HCT116 (cell line): ENCODE measurements around the gene LRIT2. TPM values are rescaled to one million over a fixed set of nuclear protein-coding genes. Genes with fewer than 3 reads are reported as not detected.

ENCODE experiments used
- ATAC-seq: fragments of 200-7000 bp; cut with Tn5 transposase; 2 replicates; pipeline ENCODE4 v1.9.1; 2020; ENCODE audit warnings: mild to moderate bottlenecking, moderate library complexity
- BruUV-seq: library from RNA; stranded (reverse); fragments of 400-500 nt; replicated peaks from 2 replicates; lab custom pipeline; 2021; lab: Mats Ljungman, UMichigan
- CTCF ChIA-PET: fragments of 300-600 bp; sonication (Branson Sonifier 250); formaldehyde crosslinking; loops from one replicate; lab custom pipeline; 2021; ENCODE audit warnings: antibody characterized with exemption; lab: Charles Lee
- POLR2A ChIA-PET: fragments of 300-600, 350-600 bp; sonication (Branson Sonifier 250); formaldehyde crosslinking; loops from one replicate; lab custom pipeline; 2021; ENCODE audit warnings: antibody characterized with exemption; lab: Charles Lee
- RAD21 ChIA-PET, 2 experiments: fragments of 300-600 bp; sonication (Branson Sonifier 250); formaldehyde crosslinking; loops; one replicate each; lab custom pipeline; 2023; ENCODE audit warnings: low total read pairs in 2 of 2; ENCODE audit not compliant: uncharacterized antibody in 2 of 2, unreplicated experiment in 2 of 2, low non-redundant PET in 1 of 2; lab: Charles Lee
- DNase-seq: peaks from one replicate; pipeline ENCODE4 v3.0.0-alpha.2; 2010; ENCODE audit warnings: low read depth, low spot score
- H2AFZ ChIP-seq: fragments of 200-600 bp; shearing (Covaris generic), sonication (generic); 2 replicates; pipeline ENCODE4 v1.6.1; 2017; ENCODE audit warnings: low read depth, mixed run types, mixed read lengths, antibody characterized with exemption, low read length; ENCODE audit not compliant: poor library complexity, severe bottlenecking
- H3K27ac ChIP-seq: 2 replicates; pipeline ENCODE4 v1.5.1; 2012; ENCODE audit warnings: low read depth, low read length
- H3K27me3 ChIP-seq: fragments of 200-600 bp; sonication (generic); 2 replicates; pipeline ENCODE4 v1.6.1; 2016; ENCODE audit warnings: mixed run types, low read length, mixed read lengths; ENCODE audit not compliant: insufficient read depth
- H3K36me3 ChIP-seq, 2 experiments: fragments of 200-500 bp in 1 of 2; fragments of 200-600 bp in 1 of 2; sonication (Bioruptor generic) in 1 of 2; sonication (generic) in 1 of 2; 2 replicates each; pipeline versions ENCODE4 v1.5.1 to v1.6.1; 2014 to 2016; ENCODE audit warnings: low read length in 2 of 2, inconsistent platforms in 1 of 2, mixed read lengths in 1 of 2, mixed run types in 1 of 2; ENCODE audit not compliant: insufficient read depth in 2 of 2, control insufficient read depth in 1 of 2
- H3K4me1 ChIP-seq, 2 experiments: fragments of 200-600 bp in 1 of 2; sonication (generic) in 1 of 2; 2 replicates each; pipeline versions ENCODE4 v1.5.1 to v1.6.1; 2012 to 2017; ENCODE audit warnings: low read length in 2 of 2, inconsistent platforms in 1 of 2, mild to moderate bottlenecking in 1 of 2, mixed read lengths in 1 of 2, mixed run types in 1 of 2, moderate library complexity in 1 of 2; ENCODE audit not compliant: insufficient read depth in 2 of 2, control insufficient read depth in 1 of 2
- H3K4me2 ChIP-seq: fragments of 200-600 bp; sonication (generic); 2 replicates; pipeline ENCODE4 v1.6.1; 2017; ENCODE audit warnings: mixed run types, low read length, mixed read lengths
- H3K4me3 ChIP-seq, 2 experiments: fragments of 200-600 bp in 1 of 2; sonication (generic) in 1 of 2; replicated peaks in 1 of 2; 2 replicates each; pipeline ENCODE4 v1.5.1; 2011 to 2016; ENCODE audit warnings: low read length in 2 of 2, control low read depth in 1 of 2, low read depth in 1 of 2, mild to moderate bottlenecking in 1 of 2, mixed read lengths in 1 of 2, mixed run types in 1 of 2
- H3K79me2 ChIP-seq: fragments of 200-600 bp; sonication (generic); 2 replicates; pipeline ENCODE4 v1.6.1; 2017; ENCODE audit warnings: mild to moderate bottlenecking, mixed run types, low read length, moderate library complexity, mixed read lengths; ENCODE audit not compliant: insufficient read depth
- H3K9ac ChIP-seq: fragments of 200-600 bp; sonication (generic); 2 replicates; pipeline ENCODE4 v1.6.1; 2016; ENCODE audit warnings: low read length, mixed read lengths
- H3K9me2 ChIP-seq: fragments of 200-600 bp; sonication (generic), shearing (Covaris generic); 2 replicates; pipeline ENCODE4 v1.6.1; 2017; ENCODE audit warnings: mixed run types, mild to moderate bottlenecking, moderate library complexity; ENCODE audit not compliant: insufficient read depth
- H3K9me3 ChIP-seq, 2 experiments: fragments of 200-500 bp in 1 of 2; fragments of 200-600 bp in 1 of 2; sonication (Bioruptor generic) in 1 of 2; sonication (generic) in 1 of 2; 2 replicates each; pipeline ENCODE4 v1.6.1; 2014 to 2017; ENCODE audit warnings: low read length in 2 of 2, mixed read lengths in 2 of 2, inconsistent platforms in 1 of 2, low read depth in 1 of 2, mild to moderate bottlenecking in 1 of 2, mixed run types in 1 of 2, moderate library complexity in 1 of 2; ENCODE audit not compliant: control insufficient read depth in 1 of 2, insufficient read depth in 1 of 2
- H4K20me1 ChIP-seq: fragments of 200-600 bp; sonication (generic), shearing (Covaris generic); 2 replicates; pipeline ENCODE4 v1.6.1; 2017; ENCODE audit warnings: mixed run types, mild to moderate bottlenecking, moderate library complexity; ENCODE audit not compliant: insufficient read depth
- ATF3 ChIP-seq: IDR thresholded peaks from 2 replicates; pipeline ENCODE4 v1.6.1; 2012
- CEBPB ChIP-seq: IDR thresholded peaks from 2 replicates; pipeline ENCODE4 v1.6.1; 2012; ENCODE audit warnings: low read depth
- CTCF ChIP-seq, 3 experiments: fragments of 200-600 bp in 1 of 3; sonication (generic) in 1 of 3; IDR thresholded peaks in 2 of 3; conservative IDR thresholded peaks in 1 of 3; 2 replicates each; pipeline ENCODE4 v1.5.1; 2012 to 2017; ENCODE audit warnings: low read depth in 2 of 3, low read length in 2 of 3, antibody characterized with exemption in 1 of 3, borderline replicate concordance in 1 of 3, control low read depth in 1 of 3, mild to moderate bottlenecking in 1 of 3, mixed read lengths in 1 of 3, mixed run types in 1 of 3, moderate library complexity in 1 of 3; ENCODE audit not compliant: insufficient read depth in 1 of 3
- EGR1 ChIP-seq: IDR thresholded peaks from 2 replicates; pipeline ENCODE4 v1.6.1; 2012; ENCODE audit warnings: low read depth
- EZH2phosphoT487 ChIP-seq: fragments of 200-600 bp; IDR thresholded peaks from 2 replicates; pipeline ENCODE4 v1.6.1; 2018; ENCODE audit warnings: antibody characterized with exemption, borderline replicate concordance
- FOSL1 ChIP-seq: IDR thresholded peaks from 2 replicates; pipeline ENCODE4 v1.6.1; 2012; ENCODE audit warnings: low read depth
- MAX ChIP-seq: IDR thresholded peaks from 2 replicates; pipeline ENCODE4 v1.6.1; 2012
- POLR2A ChIP-seq: IDR thresholded peaks from 2 replicates; pipeline ENCODE4 v1.7.0; 2011; ENCODE audit warnings: borderline replicate concordance; ENCODE audit not compliant: insufficient read depth, insufficient read length; ENCODE audit errors: extremely low read depth
- POLR2AphosphoS5 ChIP-seq: IDR thresholded peaks from 2 replicates; pipeline ENCODE4 v1.6.1; 2011; ENCODE audit warnings: mild to moderate bottlenecking, low read depth, low read length, moderate library complexity
- SRF ChIP-seq: IDR thresholded peaks from 2 replicates; pipeline ENCODE4 v1.6.1; 2012; ENCODE audit warnings: low read depth
- TCF7L2 ChIP-seq: IDR thresholded peaks from 2 replicates; pipeline ENCODE4 v1.7.0; 2011; ENCODE audit warnings: borderline replicate concordance, inconsistent platforms; ENCODE audit not compliant: insufficient read depth, insufficient read length; ENCODE audit errors: extremely low read depth
- ZBTB33 ChIP-seq: IDR thresholded peaks from 2 replicates; pipeline ENCODE4 v1.6.1; 2011; ENCODE audit warnings: mild to moderate bottlenecking, low read length, moderate library complexity; ENCODE audit not compliant: insufficient replicate concordance; ENCODE audit errors: extremely low read depth
- ZFX ChIP-seq: fragments of 450-650 bp; IDR thresholded peaks from 2 replicates; pipeline ENCODE4 v1.6.1; 2017
- ZNF274 ChIP-seq: fragments of 200-500 bp; sonication (Bioruptor generic); IDR thresholded peaks from 2 replicates; pipeline ENCODE4 v1.6.1; 2014; ENCODE audit warnings: mild to moderate bottlenecking, low read depth, low read length, inconsistent platforms
- intact Hi-C: fragments of 100-400 bp; cut with micrococcal nuclease; formaldehyde crosslinking; loops from 2 replicates; pipeline ENCODE4 v1.10.0; 2022
- total RNA-seq: library from RNA; stranded (reverse); gene quantifications from one replicate; pipeline ENCODE4 v1.2.1, GENCODE V29; 2021; ENCODE audit not compliant: unreplicated experiment

The LRIT2 gene
- total RNA-seq, 1 experiment from 2014 or later = not detected

GRCh38 chr10:84213076-84213475 is 12.3 kb downstream of the LRIT2 start:
- H3K9me2 ChIP-seq = no peaks in the 10 kb centered on the region
- no peak for TF ChIP-seq EGR1
- TF ChIP-seq POLR2A = no peak
- no peak for TF ChIP-seq EZH2phosphoT487
- TF ChIP-seq TCF7L2 = no peak
- TF ChIP-seq ZNF274 = no peak
- no peak for TF ChIP-seq ATF3
- TF ChIP-seq ZFX = no peak
- TF ChIP-seq ZBTB33 = no peak
- ChIA-PET RAD21 (no interaction called here), POLR2A (no interaction called here), CTCF (no interaction called here)
- no peaks in the 10 kb centered on the region for H3K9me3 ChIP-seq
- no TSS peak for BruUV-seq
- no peaks in the 10 kb centered on the region for H3K79me2 ChIP-seq
- H3K4me1 ChIP-seq = no peaks in the 10 kb centered on the region
- intact Hi-C loops = no loop called here
- ATAC-seq (no peak), DNase-seq (no peak)
- no peak overlapping the region for H3K9ac ChIP-seq
- peaks cover 7% of the 10 kb centered on the region; the same call in 1 of the 2 replicates for H3K27me3 ChIP-seq
- no peaks in the 10 kb centered on the region for H4K20me1 ChIP-seq
- H3K27ac ChIP-seq = no peak overlapping the region
- no peak overlapping the region for H2AFZ ChIP-seq
- H3K36me3 ChIP-seq = no peaks in the 10 kb centered on the region
- no peak overlapping the region for H3K4me2 ChIP-seq
- no peak overlapping the region for H3K4me3 ChIP-seq

GRCh38 chr10:84212014-84212413 is 13.3 kb downstream of the LRIT2 start:
- H3K4me3 ChIP-seq = no peak overlapping the region
- no peaks in the 10 kb centered on the region for H3K79me2 ChIP-seq
- H3K9me3 ChIP-seq = no peaks in the 10 kb centered on the region
- no peak overlapping the region for H3K9ac ChIP-seq
- no peak overlapping the region for H3K4me2 ChIP-seq
- no peaks in the 10 kb centered on the region for H3K36me3 ChIP-seq
- no peak overlapping the region for H2AFZ ChIP-seq
- no peaks in the 10 kb centered on the region for H4K20me1 ChIP-seq
- H3K4me1 ChIP-seq = no peaks in the 10 kb centered on the region
- ChIA-PET RAD21 (no interaction called here), POLR2A (no interaction called here), CTCF (interaction anchor here (0.9 to 1.4 kb wide), 3 partner anchors 64 to 152 kb away, joined by 3 read pairs; no protein-coding TSS in a partner anchor)
- H3K27me3 ChIP-seq = peaks cover 13% of the 10 kb centered on the region
- DNase-seq (no peak), ATAC-seq (no peak)
- intact Hi-C loops = no loop called here
- H3K9me2 ChIP-seq = no peaks in the 10 kb centered on the region
- BruUV-seq = no TSS peak
- H3K27ac ChIP-seq = no peak overlapping the region
- TF ChIP-seq TCF7L2 (no peak), CTCF (IDR thresholded peaks at IDR 0.05 in 2 of 3, conservative IDR thresholded peaks at IDR 0.05 in 1 of 3; ENCODE audit: borderline replicate concordance in 1 of 3, insufficient read depth in 1 of 3, low read depth in 2 of 3, low read length in 2 of 3) (no peak), ZBTB33 (no peak), CEBPB (no peak), EGR1 (no peak), FOSL1 (no peak), ZNF274 (no peak), MAX (no peak), SRF (no peak), POLR2AphosphoS5 (no peak)
